Left lung (tissue), 10 donors: ENCODE results near the gene EIF4E1B. TPM values are rescaled to one million over a fixed set of nuclear protein-coding genes. Genes with fewer than 3 reads are reported as not detected.

Source experiments
- ATAC-seq: fragments of 200-7000 bp; cut with Tn5 transposase; one replicate; pipeline ENCODE4 v1.9.1; 2020; ENCODE audit warnings: moderate library complexity
- DNase-seq, 4 donors: peaks; one replicate each; pipeline ENCODE4 v3.0.0-alpha.2; 2013 to 2020
- H3K27ac ChIP-seq, 2 donors: fragments of 200-600 bp; sonication (generic) in 1 of 2; one replicate each; pipeline versions ENCODE4 v1.5.0 to v1.8.0; 2020 to 2021
- H3K27me3 ChIP-seq, 2 donors: fragments of 200-600 bp; sonication (generic) in 1 of 2; one replicate each; pipeline versions ENCODE4 v1.5.0 to v1.8.0; 2020 to 2021
- H3K36me3 ChIP-seq, 2 donors: fragments of 200-600 bp; sonication (generic) in 1 of 2; one replicate each; pipeline versions ENCODE4 v1.5.0 to v1.8.0; 2020 to 2021
- H3K4me1 ChIP-seq, 2 donors: fragments of 200-600 bp; one replicate each; pipeline ENCODE4 v1.8.0; 2021
- H3K4me3 ChIP-seq, 2 donors: fragments of 200-600 bp; sonication (generic) in 1 of 2; one replicate each; pipeline versions ENCODE4 v1.5.0 to v1.8.0; 2020 to 2021; ENCODE audit warnings: mild to moderate bottlenecking in 1 of 2
- H3K9me3 ChIP-seq, 2 donors: fragments of 200-600 bp; sonication (generic) in 1 of 2; one replicate each; pipeline versions ENCODE4 v1.5.0 to v1.8.0; 2020 to 2021
- CTCF ChIP-seq, 2 donors: fragments of 200-600 bp; sonication (generic) in 1 of 2; IDR thresholded peaks; one replicate each; pipeline versions ENCODE4 v1.5.0 to v1.8.0; 2021; ENCODE audit warnings: antibody characterized with exemption in 2 of 2
- intact Hi-C, 2 donors: fragments of 100-400 bp; cut with DNase I; formaldehyde crosslinking; loops; one replicate each; pipeline versions ENCODE4 v1.11.2 to v1.14.2; 2022
- polyA plus RNA-seq, 6 donors: library from polyadenylated mRNA; unstranded; fragments of 120-200 nt; gene quantifications; one replicate each; pipeline ENCODE4 v1.2.1, GENCODE V29; 2013; ENCODE audit not compliant: insufficient read length in 6 of 6
- total RNA-seq, 2 donors: library from RNA; stranded (reverse); fragmentation: NEBNext Ultra II Directional; extraction: Animal tissue kit (Norgen Biotek cat#: 25700); gene quantifications; one replicate each; pipeline ENCODE4 v1.2.1, GENCODE V29; 2021
- donor health status: DM: no; HTN: yes; CAD: no.
- donor health status: DM: no; HTN: no; CAD: no.

The EIF4E1B gene
- total and polyA plus RNA-seq, 8 donors, result 0.07 to 0.10 (median 0.08) TPM; not detected in 5

DNA sequence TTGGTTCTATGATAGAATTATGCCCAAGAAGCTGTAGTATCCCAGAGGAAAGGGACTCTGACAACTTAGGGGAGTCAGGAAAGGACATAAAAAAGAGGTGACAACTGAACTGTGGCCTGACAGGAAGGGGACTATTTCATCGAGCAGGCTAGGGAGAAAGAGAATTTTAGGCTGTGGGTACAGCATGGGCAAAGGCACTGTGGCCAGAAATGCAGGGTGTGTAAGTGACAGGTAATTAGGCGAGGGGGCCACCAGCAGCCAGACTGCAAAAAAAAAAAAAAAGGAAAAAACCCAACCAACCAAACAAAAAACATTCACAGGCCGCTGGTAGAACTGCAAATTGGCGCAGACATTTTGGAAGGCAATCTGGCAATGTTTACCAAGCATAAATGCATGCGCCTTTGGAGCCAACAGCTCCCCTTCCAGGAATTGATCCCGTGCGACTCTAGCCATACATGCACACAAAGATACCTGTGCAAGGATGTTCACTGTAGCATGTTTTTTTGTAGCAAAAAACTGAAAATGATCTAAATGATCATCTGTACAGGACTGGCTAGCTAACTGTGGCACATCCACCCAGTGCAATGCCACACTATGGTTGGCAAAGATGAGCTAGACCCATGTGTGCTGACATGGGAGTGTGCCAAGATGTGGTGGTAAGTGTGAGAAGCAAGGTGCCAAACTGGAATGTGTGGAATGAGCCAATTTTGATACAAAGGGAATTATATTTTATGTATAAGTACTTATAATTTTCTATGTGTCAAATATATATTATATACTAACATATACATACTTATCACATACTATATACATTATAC lies 1.1 kb downstream of the EIF4E1B start:
- no peak for DNase-seq
- Histone ChIP-seq H3K36me3 (no peaks in the 10 kb centered on the region), H3K4me1 (peaks cover 10 to 13% of the 10 kb centered on the region in 2 donors), H3K4me3 (no peak overlapping the region), H3K9me3 (no peaks in the 10 kb centered on the region), H3K27ac (no peak overlapping the region), H3K27me3 (peaks cover 48 to 100% of the 10 kb centered on the region in 2 donors)
- intact Hi-C loops, result no loop called here
- TF ChIP-seq CTCF (IDR thresholded peaks at IDR 0.05), result no peak
- ATAC-seq, result no peak

GRCh38 chr5:176632745-176633144 lies 2.3 kb downstream of the EIF4E1B start:
- DNase-seq (no peak), ATAC-seq (no peak)
- H3K36me3 ChIP-seq, result no peaks in the 10 kb centered on the region
- H3K4me3 ChIP-seq, result no peak overlapping the region
- no peaks in the 10 kb centered on the region for H3K9me3 ChIP-seq
- no peak overlapping the region for H3K27ac ChIP-seq
- H3K27me3 ChIP-seq, result peaks cover 46 to 92% of the 10 kb centered on the region in 2 donors
- peaks cover 10 to 13% of the 10 kb centered on the region in 2 donors for H3K4me1 ChIP-seq
- intact Hi-C loops, result no loop called here
- TF ChIP-seq CTCF (IDR thresholded peaks at IDR 0.05), result no peak

DNA sequence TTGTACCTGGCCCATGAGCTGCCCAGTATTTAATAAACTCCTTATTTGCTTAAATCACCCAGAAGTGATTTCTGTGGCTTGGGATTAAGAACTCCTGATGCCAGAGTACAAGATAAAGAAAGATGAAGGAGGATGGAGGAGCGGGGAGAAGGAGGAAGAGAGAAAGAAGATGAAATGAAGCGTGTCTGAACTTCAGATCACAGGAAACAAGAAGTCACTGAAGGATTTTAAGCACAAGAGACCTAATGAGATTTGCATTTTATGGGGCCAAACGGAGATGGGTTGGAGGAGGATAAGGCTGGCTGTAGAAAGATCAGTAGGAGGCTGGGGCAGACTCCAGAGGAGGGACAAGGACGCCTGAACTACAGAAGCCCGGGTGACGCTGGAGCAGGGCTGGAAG lies 3.1 kb downstream of the EIF4E1B start:
- Histone ChIP-seq H3K36me3 (no peaks in the 10 kb centered on the region), H3K27ac (no peak overlapping the region), H3K27me3 (peaks cover 37 to 84% of the 10 kb centered on the region in 2 donors), H3K9me3 (no peaks in the 10 kb centered on the region), H3K4me1 (peaks cover 10 to 13% of the 10 kb centered on the region in 2 donors), H3K4me3 (no peak overlapping the region)
- TF ChIP-seq CTCF (IDR thresholded peaks at IDR 0.05), result no peak
- intact Hi-C loops, result no loop called here
- DNase-seq (no peak), ATAC-seq (no peak)

- no peak overlapping the region for H3K27ac ChIP-seq
- ATAC-seq (no peak), DNase-seq (no peak)
- peaks cover 13 to 55% of the 10 kb centered on the region in 2 donors for H3K27me3 ChIP-seq
- H3K9me3 ChIP-seq, result no peaks in the 10 kb centered on the region
- H3K4me1 ChIP-seq, result no peaks in the 10 kb centered on the region
- no peak overlapping the region for H3K4me3 ChIP-seq
- no peak for TF ChIP-seq CTCF (IDR thresholded peaks at IDR 0.05)
- intact Hi-C loops, result no loop called here
- H3K36me3 ChIP-seq, result no peaks in the 10 kb centered on the region
Observed at GRCh38 chr5:176636426-176636825, 6.0 kb downstream of the EIF4E1B start.

DNA sequence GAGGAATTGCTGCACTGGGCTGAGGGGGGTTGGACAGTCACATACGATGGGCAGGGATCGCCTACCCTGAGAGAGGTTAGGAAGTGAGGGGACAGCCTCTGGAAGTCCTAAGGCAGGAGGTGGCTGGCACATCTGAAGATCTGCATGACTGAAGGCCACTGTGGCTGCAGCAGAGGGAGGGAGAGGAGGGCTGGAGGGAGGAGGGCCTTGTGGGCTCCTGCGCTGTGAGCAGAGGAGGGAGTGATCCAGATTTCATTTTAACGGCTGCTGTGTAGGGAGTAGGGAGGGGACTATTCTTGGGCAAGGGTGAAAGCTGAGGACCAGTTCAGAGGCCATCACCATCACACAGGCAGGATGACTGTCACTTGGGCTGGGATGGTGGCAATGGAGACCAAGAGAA lies 7.1 kb downstream of the EIF4E1B start:
- ATAC-seq (no peak), DNase-seq (no peak)
- Histone ChIP-seq H3K27me3 (peaks cover 4 to 44% of the 10 kb centered on the region in 2 donors), H3K9me3 (no peaks in the 10 kb centered on the region), H3K27ac (no peak overlapping the region), H3K4me3 (no peak overlapping the region), H3K4me1 (no peaks in the 10 kb centered on the region), H3K36me3 (no peaks in the 10 kb centered on the region)
- TF ChIP-seq CTCF (IDR thresholded peaks at IDR 0.05), result no peak
- intact Hi-C loops, result no loop called here
